ENCODE results near the gene TSPAN18.

- TF ChIP-seq CTCF (IDR thresholded peaks at IDR 0.05; ENCODE audit: poor library complexity) = no peak
- TF ChIP-seq EZH2 (IDR thresholded peaks at IDR 0.05; ENCODE audit: borderline replicate concordance) = no peak
Observed at GRCh38 chr11:44963948-44964347, 237.2 kb downstream of the TSPAN18 start.
